T-helper 1 cell treated with Interleukin-12 subunit alpha and Interleukin-12 subunit beta and Interleukin-4 antibody, amounts not matched to agents 30 μg/mL and 1 μg/mL, for 36 hours (primary cell): ENCODE data around the gene PREX1.

ENCODE experiments used
- H3K27ac Mint-ChIP-seq: one replicate; pipeline ENCODE4 v1.8.0; 2021; ENCODE audit warnings: mild to moderate bottlenecking, mixed read lengths
- H3K27me3 Mint-ChIP-seq: one replicate; pipeline ENCODE4 v1.8.0; 2021; ENCODE audit warnings: low read depth, mixed read lengths
- H3K36me3 Mint-ChIP-seq: one replicate; pipeline ENCODE4 v1.8.0; 2021; ENCODE audit warnings: low read depth, mixed read lengths
- H3K4me1 Mint-ChIP-seq: one replicate; pipeline ENCODE4 v1.8.0; 2021; ENCODE audit warnings: low read depth, mixed read lengths
- H3K4me3 Mint-ChIP-seq: one replicate; pipeline ENCODE4 v1.8.0; 2021; ENCODE audit warnings: mild to moderate bottlenecking, moderate library complexity, mixed read lengths
- H3K9me3 Mint-ChIP-seq: one replicate; pipeline ENCODE4 v1.8.0; 2021; ENCODE audit warnings: mixed read lengths

Gene PREX1

DNA sequence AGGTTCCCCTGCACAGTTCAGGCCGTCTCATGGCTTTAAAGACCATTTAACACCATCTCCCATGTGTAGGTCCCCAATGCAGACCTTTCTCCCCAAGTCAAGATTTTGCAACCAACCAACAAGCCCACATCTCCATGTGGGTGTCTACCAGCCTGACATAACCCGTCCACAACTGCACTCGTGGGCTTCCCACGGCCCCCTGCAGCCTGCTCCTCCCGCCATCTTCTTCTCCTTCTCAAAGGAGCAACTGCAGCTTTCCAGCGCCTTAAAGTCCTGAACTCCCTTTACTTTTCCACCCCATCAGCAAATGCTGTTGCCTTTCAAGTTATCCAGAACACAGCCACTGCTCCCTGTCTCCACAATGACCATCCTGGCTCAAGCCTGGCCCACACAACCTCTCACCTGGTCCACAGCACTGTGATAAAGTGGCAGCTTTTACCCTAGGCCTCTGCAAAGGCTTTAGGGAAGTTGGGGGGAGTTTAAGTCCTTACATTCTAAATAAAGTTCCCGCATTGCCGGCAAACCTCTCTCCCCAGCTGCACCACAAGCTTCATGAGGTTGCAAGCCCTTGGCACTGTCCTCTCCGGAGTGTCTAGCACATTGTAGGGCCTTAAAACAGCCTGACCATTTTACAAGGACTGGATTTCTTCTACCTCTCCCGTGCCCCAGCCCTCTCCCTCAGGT is 140.5 kb downstream of the PREX1 start:
- Mint-ChIP-seq H3K36me3 (peaks cover 54% of the 10 kb centered on the region), H3K27ac (no peak overlapping the region), H3K4me3 (no peak overlapping the region), H3K9me3 (no peaks in the 10 kb centered on the region), H3K4me1 (peaks cover 16% of the 10 kb centered on the region), H3K27me3 (no peaks in the 10 kb centered on the region)

DNA sequence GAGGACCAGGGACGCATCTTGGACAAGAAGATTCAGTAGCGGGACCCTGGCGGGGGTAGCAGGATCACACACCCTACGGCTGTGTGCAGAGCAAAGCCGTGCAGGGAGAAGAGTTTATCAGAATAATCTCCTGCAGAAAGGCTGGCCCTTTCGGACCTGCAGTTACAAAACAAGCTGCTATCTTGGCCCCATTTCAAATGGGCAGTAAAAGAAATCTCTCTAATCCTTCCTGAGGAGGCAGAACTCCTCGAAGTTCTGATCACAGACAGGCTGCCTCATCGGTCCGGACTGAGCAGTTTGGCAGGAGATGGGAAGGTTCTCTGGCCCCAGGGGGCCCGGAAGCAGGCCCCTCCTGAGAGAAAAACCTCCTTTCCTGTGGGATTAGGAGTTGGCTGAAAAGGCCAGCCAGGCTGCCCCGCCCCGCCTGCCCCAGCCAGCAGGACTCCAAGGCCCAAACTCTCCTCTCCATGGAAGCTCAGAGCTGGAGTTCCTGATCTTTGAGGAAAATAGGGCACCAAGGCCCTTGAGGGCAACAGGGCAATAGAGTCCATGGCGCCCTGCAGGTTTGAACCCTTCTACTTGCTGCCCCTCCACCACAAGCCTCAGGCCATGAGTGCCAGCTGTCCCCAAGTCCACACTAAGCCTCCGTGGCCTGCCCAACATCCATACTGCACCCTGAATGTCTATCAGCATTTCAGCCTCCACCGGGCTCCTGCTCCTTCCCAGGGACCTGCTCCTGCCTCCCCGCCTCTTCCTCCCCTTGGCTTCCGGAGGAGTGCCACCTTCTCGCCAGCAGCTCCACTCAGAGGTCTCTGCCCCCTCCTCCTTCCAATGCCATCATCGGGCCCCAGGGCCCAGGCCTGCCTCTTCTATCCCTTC is 141.3 kb downstream of the PREX1 start:
- no peak overlapping the region for H3K4me3 Mint-ChIP-seq
- H3K4me1 Mint-ChIP-seq, result peaks cover 16% of the 10 kb centered on the region
- no peak overlapping the region for H3K27ac Mint-ChIP-seq
- no peaks in the 10 kb centered on the region for H3K9me3 Mint-ChIP-seq
- no peaks in the 10 kb centered on the region for H3K27me3 Mint-ChIP-seq
- H3K36me3 Mint-ChIP-seq, result peaks cover 53% of the 10 kb centered on the region

GRCh38 chr20:48685300-48685699 is 142.5 kb downstream of the PREX1 start:
- peaks cover 16% of the 10 kb centered on the region for H3K4me1 Mint-ChIP-seq
- peaks cover 44% of the 10 kb centered on the region for H3K36me3 Mint-ChIP-seq
- H3K27ac Mint-ChIP-seq, result no peak overlapping the region
- no peak overlapping the region for H3K4me3 Mint-ChIP-seq
- no peaks in the 10 kb centered on the region for H3K9me3 Mint-ChIP-seq
- no peaks in the 10 kb centered on the region for H3K27me3 Mint-ChIP-seq

DNA sequence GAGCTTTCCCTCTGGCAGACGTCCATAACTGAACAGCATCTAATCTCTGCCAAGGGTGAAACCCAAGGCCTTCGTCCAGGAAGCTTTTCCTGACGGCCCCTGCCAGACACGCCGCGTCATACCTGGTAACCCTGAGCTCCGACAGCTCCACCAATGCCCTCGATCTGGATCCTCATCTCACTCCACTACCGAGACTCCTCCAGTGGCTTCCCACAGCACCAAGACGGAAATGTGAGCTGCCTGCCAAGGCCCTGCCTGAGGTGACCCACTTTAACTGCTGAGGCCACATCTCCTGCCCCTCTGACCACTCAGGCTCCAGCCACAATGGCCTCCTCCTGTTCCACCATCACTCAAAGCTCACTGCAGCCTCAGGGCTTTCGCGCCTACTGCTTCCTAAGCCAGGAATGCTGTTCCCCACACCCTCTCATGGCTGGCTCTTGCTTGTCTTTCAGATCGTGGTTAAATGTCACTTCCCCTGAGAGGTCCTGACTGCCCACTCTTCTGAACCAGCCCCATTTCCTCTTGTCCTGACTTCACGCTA is 143.2 kb downstream of the PREX1 start:
- Mint-ChIP-seq H3K4me3 (no peak overlapping the region), H3K4me1 (peaks cover 13% of the 10 kb centered on the region), H3K27me3 (no peaks in the 10 kb centered on the region), H3K9me3 (no peaks in the 10 kb centered on the region), H3K27ac (peak overlapping the region; percentile 26), H3K36me3 (peaks cover 41% of the 10 kb centered on the region)

DNA sequence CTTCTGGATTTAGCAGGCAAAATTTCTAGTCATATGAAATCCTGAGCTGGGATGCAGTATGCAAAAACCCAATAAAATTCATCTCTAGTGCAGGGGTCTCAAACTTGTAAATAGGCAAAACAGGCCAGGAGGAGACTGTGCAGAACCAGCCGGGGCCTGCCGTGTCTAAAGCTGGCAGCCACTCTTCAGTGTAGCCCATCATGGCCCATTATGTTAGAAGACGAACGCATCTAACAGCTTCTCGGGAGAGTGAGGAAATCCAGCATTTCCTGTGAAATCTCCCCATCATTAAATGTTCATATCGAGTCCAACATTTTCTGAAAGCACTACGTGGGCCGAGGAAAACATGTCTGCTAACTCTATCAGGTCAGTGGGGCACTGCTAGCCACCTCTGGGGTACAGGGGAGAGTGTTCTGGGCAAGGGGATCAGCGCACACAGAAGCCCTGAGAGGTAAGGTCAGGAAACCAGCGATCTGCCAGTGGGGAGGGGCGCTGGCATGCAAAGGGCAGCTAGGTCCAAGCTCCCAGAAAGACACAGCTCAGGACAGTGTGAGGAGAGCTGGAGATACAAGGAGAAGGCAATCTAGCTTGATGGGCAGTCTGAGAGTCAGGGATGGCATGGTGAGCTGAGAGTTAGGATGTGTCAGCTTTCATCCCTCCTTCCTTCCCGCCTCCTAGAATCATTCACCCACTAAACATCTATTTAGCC is 144.2 kb downstream of the PREX1 start:
- no peak overlapping the region for H3K4me3 Mint-ChIP-seq
- H3K4me1 Mint-ChIP-seq, result peaks cover 8% of the 10 kb centered on the region
- H3K9me3 Mint-ChIP-seq, result no peaks in the 10 kb centered on the region
- peaks cover 41% of the 10 kb centered on the region for H3K36me3 Mint-ChIP-seq
- H3K27me3 Mint-ChIP-seq, result no peaks in the 10 kb centered on the region
- H3K27ac Mint-ChIP-seq, result peak overlapping the region; percentile 26

GRCh38 chr20:48682529-48683363 is 145.1 kb downstream of the PREX1 start:
- peaks cover 41% of the 10 kb centered on the region for H3K36me3 Mint-ChIP-seq
- peaks cover 7% of the 10 kb centered on the region for H3K4me1 Mint-ChIP-seq
- H3K4me3 Mint-ChIP-seq, result no peak overlapping the region
- no peak overlapping the region for H3K27ac Mint-ChIP-seq
- H3K27me3 Mint-ChIP-seq, result no peaks in the 10 kb centered on the region
- H3K9me3 Mint-ChIP-seq, result no peaks in the 10 kb centered on the region

GRCh38 chr20:48681873-48682426 is 145.8 kb downstream of the PREX1 start:
- no peaks in the 10 kb centered on the region for H3K9me3 Mint-ChIP-seq
- H3K27ac Mint-ChIP-seq, result no peak overlapping the region
- no peak overlapping the region for H3K4me3 Mint-ChIP-seq
- peaks cover 39% of the 10 kb centered on the region for H3K36me3 Mint-ChIP-seq
- H3K27me3 Mint-ChIP-seq, result no peaks in the 10 kb centered on the region
- peaks cover 7% of the 10 kb centered on the region for H3K4me1 Mint-ChIP-seq

- no peak overlapping the region for H3K27ac Mint-ChIP-seq
- peaks cover 7% of the 10 kb centered on the region for H3K4me1 Mint-ChIP-seq
- H3K36me3 Mint-ChIP-seq, result peaks cover 41% of the 10 kb centered on the region
- H3K27me3 Mint-ChIP-seq, result no peaks in the 10 kb centered on the region
- no peak overlapping the region for H3K4me3 Mint-ChIP-seq
- H3K9me3 Mint-ChIP-seq, result no peaks in the 10 kb centered on the region
These were observed 146.5 kb downstream of the PREX1 start for GRCh38 chr20:48681201-48681872.

DNA sequence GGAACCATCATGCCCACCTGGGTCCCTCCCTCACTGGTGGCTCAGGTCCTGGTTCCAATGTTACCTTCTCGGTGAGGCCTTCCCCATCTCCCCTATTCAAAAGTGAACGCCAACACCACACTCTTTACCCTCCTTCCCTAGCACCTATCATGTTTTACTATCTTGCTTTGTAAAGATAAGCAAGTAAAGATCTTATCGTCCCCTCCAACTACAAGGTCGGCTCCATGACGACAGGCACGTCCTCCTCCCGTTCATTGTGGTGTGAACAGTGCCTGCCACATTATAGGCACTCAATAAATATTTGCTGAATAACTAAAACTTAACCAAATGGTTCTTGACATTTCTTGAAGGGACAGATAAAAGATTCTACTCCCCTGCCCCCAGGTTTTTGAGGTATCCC is 147.1 kb downstream of the PREX1 start:
- Mint-ChIP-seq H3K27ac (no peak overlapping the region), H3K27me3 (no peaks in the 10 kb centered on the region), H3K4me1 (peaks cover 7% of the 10 kb centered on the region), H3K9me3 (no peaks in the 10 kb centered on the region), H3K4me3 (no peak overlapping the region), H3K36me3 (peaks cover 42% of the 10 kb centered on the region)

GRCh38 chr20:48679599-48679998 is 148.2 kb downstream of the PREX1 start:
- H3K27me3 Mint-ChIP-seq, result no peaks in the 10 kb centered on the region
- no peak overlapping the region for H3K4me3 Mint-ChIP-seq
- H3K36me3 Mint-ChIP-seq, result peaks cover 37% of the 10 kb centered on the region
- no peaks in the 10 kb centered on the region for H3K9me3 Mint-ChIP-seq
- peaks cover 2% of the 10 kb centered on the region for H3K4me1 Mint-ChIP-seq
- no peak overlapping the region for H3K27ac Mint-ChIP-seq

- H3K27ac Mint-ChIP-seq, result no peak overlapping the region
- H3K4me1 Mint-ChIP-seq, result peaks cover 2% of the 10 kb centered on the region
- H3K36me3 Mint-ChIP-seq, result peaks cover 32% of the 10 kb centered on the region
- no peaks in the 10 kb centered on the region for H3K27me3 Mint-ChIP-seq
- H3K4me3 Mint-ChIP-seq, result no peak overlapping the region
- H3K9me3 Mint-ChIP-seq, result no peaks in the 10 kb centered on the region
These were observed 148.8 kb downstream of the PREX1 start for GRCh38 chr20:48679011-48679410.

DNA sequence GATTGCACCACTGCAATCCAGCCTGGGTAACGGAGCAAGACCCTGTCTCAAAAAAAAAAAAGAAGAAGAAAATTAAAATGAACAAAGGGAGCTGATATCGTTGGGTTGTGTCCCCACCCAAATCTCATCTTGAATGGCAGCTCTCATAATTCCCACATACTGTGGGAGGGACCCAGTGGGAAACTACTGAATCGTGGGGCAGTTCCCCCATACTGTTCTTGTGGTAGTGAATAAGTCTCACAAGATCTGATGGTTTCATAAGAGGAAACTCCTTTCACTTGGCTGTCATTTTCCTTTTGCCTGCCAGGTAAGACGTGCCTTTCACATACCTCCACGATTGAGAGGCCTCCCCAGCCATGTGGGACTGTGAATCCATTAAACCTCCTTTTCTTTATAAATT is 149.4 kb downstream of the PREX1 start:
- Mint-ChIP-seq H3K9me3 (no peaks in the 10 kb centered on the region), H3K27me3 (no peaks in the 10 kb centered on the region), H3K27ac (no peak overlapping the region), H3K36me3 (peaks cover 31% of the 10 kb centered on the region), H3K4me1 (no peaks in the 10 kb centered on the region), H3K4me3 (no peak overlapping the region)

DNA sequence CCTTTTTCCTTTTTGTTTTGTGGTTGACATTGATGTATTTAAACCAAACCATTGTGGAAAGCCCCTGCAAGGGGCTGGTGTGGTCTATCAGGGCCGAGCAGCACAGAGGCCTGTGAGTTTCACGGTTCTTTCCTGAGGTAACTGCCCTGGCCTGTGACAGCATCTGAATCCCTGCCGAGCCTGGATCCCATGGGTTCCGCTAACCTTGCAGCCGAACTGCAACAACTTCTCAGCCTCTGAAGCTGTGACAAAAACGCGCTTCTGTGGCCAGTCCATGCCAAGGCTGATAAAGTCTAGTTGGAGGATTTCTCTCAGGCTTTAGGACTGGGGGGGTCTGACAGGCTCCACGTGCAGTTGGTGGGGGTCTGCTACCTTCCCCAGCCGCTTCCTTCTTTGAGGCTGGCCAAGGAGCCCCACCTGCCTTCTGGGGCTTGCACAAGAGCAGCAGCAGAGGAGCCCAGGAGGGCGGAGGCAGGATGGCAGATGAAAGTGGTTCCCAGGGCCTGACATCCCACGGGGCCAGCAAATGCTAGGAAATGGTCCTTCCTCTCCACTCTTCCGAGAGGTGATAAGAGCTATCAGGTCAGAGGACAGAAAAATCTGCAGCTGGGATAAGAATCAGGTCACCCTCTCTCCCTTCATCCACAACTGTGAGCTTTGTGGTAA is 150.9 kb downstream of the PREX1 start:
- H3K27me3 Mint-ChIP-seq, result no peaks in the 10 kb centered on the region
- peaks cover 40% of the 10 kb centered on the region for H3K36me3 Mint-ChIP-seq
- H3K4me3 Mint-ChIP-seq, result no peak overlapping the region
- H3K27ac Mint-ChIP-seq, result no peak overlapping the region
- H3K4me1 Mint-ChIP-seq, result peaks cover 2% of the 10 kb centered on the region
- H3K9me3 Mint-ChIP-seq, result no peaks in the 10 kb centered on the region
